HG02623 (cell line): ENCODE data around the gene XPR1.
A peak's percentile ranks its signal among the peaks of the same experiment; 100 is the strongest.
"Not testable (repeated sequence)": the region's sequence is repeated elsewhere in the genome, so short reads cannot be mapped to it uniquely, and the experiment has no call there.

Source experiments
- ATAC-seq: cut with Tn5 transposase; IDR thresholded peaks from one replicate; pipeline ENCODE4 v1.9.1; 2021; ENCODE audit warnings: moderate library complexity; ENCODE audit not compliant: unreplicated experiment

XPR1 gene

GRCh38 chr1:180777072-180777689 is 145.4 kb downstream of the XPR1 start:
- no peak for ATAC-seq

DNA sequence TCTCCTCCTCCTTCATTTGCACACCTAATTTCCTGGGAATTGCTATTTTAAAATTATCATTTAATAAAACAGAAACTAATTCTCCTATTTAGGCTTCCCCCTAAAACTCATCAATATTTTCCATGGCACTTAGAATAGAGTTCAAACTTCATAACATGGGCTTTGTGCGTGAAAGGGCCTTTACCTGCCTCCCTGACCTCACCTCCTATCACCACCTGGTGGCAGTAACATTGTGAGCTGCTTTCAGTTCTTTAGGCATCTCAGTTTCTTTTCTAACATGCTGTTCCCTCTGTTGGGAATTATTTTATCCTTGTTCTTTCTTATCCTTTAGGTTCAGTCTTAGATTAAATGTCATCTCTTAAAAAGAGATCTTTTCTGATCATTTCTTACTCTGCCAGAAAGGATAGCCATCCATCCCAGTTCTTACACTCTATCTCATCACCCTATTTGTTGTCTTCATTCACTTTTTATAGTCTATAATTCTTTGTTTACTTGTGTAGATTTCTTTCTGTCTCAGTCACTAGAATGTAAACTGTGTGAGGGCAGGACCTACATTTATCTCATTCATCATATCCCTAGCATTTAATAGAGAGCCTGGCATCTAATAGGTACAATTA is 147.1 kb downstream of the XPR1 start:
- no peak for ATAC-seq

GRCh38 chr1:180779584-180779983 is 147.8 kb downstream of the XPR1 start:
- no peak for ATAC-seq

GRCh38 chr1:180781718-180782117 is 149.9 kb downstream of the XPR1 start:
- no peak for ATAC-seq

DNA sequence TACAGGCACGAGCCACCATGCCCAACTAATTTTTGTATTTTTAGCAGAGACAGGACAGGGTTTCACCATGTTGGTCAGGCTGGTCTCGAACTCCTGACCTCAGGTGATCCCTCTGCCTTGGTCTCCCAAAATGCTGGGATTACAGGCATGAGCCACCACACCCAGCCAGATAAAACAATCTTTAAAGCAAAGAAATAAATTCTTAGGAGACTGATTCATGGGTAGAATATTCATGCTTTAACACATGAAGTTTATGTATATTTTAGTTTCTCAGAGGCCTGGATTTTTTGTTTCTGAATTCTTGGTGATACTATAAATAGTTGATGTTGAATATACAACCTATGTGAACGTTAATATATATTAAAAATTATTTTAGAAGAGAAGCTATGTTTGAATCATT is 153.5 kb downstream of the XPR1 start:
- ATAC-seq: no peak

DNA sequence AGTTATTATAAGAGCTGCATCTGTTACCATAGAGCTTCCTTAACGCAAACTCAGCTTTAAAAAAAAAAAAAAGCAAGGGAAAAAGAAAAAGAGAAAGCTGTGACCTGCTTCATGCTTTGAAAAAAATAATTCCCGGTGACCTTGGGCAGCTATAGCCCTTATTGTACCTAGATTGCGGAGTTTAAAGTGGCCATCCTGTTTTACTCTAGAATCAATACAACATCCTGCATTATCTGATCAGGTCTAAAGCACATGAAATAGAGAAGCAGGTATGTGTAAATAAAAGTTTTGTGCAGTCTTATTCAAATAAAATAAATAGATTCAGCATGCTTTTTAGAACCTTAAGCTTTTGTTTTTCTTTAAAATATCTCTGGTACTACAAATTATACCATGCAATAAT is 154.1 kb downstream of the XPR1 start:
- ATAC-seq: no peak

GRCh38 chr1:180786624-180787023 is 154.8 kb downstream of the XPR1 start:
- no peak for ATAC-seq

- ATAC-seq: no peak
Observed at GRCh38 chr1:180787628-180788307, 155.9 kb downstream of the XPR1 start.

GRCh38 chr1:180789460-180789859 is 157.6 kb downstream of the XPR1 start:
- ATAC-seq: no peak

DNA sequence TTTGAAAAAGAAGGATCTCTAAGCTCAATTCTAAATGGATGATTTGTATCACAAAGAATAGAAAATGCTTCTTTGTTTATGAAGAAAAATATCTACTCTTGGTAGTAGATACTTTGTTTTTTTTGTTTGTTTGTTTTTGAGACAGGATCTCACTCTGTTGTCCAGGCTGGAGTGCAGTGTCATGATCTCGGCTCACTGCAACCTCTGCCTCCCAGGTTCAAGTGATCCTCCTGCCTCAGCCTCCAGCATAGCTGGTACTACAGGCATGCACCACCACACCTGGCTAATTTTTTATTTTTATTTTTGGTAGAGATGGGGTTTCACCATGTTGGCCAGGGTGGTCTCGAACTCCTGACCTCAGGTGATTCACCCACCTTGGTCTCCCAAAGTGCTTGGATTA is 159.3 kb downstream of the XPR1 start:
- not testable (repeated sequence) for ATAC-seq

GRCh38 chr1:180791806-180792205 is 160.0 kb downstream of the XPR1 start:
- no peak for ATAC-seq

- ATAC-seq: no peak
Observed at GRCh38 chr1:180793451-180793850, 161.6 kb downstream of the XPR1 start.

DNA sequence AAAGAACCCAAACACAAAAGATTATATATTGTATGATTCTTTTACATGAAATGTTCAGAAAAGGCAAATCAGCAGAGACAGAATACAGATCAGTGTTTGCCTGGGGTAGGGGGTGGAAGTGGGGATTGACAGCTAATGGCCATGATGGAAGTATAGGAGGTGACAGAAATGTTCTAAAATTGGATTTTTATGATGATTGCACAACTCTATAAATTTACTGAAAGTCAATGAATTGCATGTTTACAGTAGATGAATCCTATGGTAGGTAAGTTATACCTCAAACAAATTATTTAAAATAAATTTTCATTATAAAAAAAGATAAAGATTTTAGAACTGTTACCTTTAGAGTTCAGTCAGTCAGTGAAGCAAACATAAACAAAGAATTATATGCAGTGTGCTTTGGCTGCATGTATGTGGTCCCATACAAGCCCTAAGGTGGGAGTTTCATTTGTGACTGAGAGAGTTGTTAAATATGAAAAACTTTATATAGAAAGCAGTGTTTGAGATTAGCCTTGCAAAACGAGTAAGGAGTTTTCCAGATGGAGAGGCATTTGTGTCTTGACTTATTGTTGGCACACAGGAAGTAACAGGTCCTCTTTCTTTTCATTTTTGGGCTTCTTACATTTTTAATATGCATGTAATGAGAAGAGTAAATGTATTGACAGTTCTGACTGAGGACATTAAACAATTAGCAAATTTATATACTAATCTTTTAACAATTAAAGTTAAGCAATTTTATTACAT is 165.2 kb downstream of the XPR1 start:
- ATAC-seq: no peak

- no peak for ATAC-seq
Observed at GRCh38 chr1:180800945-180801344, 169.1 kb downstream of the XPR1 start.

DNA sequence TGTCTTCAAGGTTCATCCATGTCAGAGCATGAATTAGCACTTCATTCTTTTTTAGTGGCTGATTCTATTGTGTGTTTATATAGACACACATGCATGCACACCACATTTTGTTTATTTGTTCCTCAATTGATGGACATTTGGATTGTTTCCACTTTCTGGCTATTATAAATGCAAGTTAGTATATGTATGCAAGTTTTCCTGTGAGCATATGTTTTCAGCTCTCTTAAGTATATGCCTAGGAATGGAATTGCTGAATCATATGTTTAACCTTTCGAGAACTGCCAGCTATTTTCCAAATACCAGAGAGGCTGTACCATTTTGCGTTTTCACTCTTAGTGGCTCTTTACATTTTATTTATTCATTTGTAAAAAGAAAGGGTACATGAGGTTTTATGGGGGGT is 171.0 kb downstream of the XPR1 start:
- ATAC-seq: no peak

- ATAC-seq: peak; percentile 73
Observed at GRCh38 chr1:180805316-180805715, 173.5 kb downstream of the XPR1 start.

DNA sequence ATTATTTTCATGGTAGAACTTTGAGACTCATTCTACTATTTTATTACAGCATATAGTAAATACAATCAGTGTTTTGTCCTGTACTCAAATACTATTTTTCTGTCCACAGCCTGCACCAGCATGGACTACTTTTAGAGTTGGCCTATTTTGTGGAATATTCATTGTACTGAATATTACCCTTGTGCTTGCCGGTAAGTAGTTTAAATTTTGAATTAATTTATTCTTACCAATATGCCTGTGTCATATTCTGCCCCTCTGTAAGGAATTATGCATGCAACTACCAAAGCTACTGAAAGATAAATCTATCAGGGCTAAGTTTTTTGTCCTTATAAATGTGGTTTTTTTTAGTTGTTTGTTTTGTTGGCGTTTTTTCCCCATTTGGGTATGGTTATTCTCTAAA is 179.5 kb downstream of the XPR1 start:
- no peak for ATAC-seq

DNA sequence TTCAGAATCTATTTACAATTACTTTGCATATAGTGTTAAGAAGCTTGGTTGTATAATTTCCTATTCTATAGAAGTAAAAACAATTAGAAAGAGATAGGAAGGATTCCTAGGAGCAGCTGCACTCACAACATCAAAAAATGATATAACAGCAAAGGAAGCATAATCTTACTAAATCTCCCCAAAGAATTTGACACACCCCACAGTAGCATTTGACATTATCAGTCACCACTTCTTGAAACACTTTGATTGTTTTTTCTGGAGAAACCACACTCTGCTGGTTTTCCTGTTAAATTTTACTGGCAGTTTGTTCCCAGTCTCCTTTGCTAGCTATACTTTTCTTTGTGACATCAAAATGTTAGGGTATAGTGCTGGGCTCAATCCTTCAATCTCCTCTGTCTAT is 180.1 kb downstream of the XPR1 start:
- ATAC-seq: no peak

DNA sequence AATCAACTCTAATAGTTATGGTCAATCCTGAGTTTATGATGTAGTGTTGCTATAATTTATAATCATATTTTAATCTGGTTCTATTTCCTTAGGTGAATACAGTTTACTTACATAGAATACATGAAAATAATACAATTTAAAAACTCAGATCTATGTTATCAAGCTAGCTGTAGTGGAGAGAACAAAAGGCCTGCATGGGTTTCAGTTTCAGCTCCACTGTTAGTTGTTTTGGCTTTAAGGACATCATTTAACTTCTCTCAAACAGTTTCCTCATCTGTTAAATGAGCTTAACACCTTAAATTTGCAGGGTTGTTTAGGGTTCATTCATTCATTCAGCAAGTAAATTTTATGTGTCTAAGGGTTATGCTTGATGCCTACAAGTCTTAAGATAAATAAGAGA is 182.4 kb downstream of the XPR1 start:
- ATAC-seq: no peak

DNA sequence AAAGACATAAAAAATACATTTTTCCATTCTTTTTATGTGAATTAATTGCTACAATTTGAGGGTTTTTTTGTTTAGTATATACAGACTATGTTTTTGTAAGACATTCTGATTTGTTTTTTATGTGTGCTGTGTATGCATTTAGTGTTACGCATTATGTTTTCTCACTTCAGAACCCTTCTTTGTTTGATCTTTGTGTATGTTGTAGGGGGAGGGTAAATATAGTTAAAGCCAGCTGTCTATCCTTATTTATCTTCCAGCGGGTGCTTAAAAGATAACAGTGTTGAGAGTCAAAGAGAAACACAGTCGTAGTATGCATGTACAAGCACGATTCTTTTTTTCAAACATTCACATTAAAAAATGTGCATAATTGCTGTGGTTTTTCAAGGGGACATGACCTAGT is 183.4 kb downstream of the XPR1 start:
- ATAC-seq: no peak

DNA sequence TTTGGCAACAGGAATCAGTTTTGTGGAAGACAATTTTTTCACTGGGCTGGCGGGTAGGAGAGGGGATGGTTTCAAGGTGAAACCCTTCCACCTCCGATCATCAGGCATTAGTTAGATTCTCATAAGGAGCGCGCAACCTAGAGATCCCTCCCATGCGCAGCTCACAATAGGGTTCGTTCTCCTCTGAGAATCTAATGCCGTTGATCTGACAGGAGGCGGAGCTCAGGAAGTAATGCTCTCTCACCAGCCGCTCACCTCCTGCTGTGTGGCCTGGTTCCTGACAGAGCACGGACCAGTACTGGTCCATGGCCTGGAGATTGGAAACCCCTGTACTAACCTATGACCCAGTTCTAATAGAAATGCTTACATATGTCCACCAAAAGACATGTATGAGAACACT is 184.3 kb downstream of the XPR1 start:
- no peak for ATAC-seq

DNA sequence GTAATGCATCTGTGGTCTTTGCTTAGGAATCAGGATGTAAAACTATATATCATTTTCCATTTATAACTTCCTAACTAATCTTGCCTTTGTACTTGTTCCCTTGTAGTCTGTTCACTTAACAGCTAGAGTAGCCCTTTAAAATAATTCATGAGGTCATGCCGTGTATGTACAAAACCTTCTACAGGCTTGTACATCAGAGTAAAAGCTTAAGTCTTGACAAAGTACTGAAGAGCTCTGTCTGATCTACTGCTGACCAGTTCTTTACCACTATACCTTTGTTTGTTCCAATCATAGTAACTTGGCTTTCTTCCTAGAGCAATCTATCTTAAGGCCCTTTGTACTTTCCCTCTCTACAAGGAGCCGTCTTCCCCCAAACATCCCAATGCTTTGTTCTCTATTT is 190.1 kb downstream of the XPR1 start:
- no peak for ATAC-seq
